SJSA1 (cell line): ENCODE data around the gene GOLGA6A. TPM values are rescaled to one million over a fixed set of nuclear protein-coding genes. Genes with fewer than 3 reads are reported as not detected.

Source experiments
- DNase-seq, 2 experiments: peaks; one replicate each; pipeline ENCODE4 v3.0.0-alpha.2; 2015 to 2020; ENCODE audit warnings: low spot score in 2 of 2, low read depth in 1 of 2
- H3K27ac ChIP-seq: fragments of 250-450 bp; sonication (Bioruptor Pico); 2 replicates; pipeline ENCODE4 v1.5.1; 2020; ENCODE audit warnings: mild to moderate bottlenecking, moderate library complexity
- H3K27me3 ChIP-seq: fragments of 250-450 bp; sonication (Bioruptor Pico); replicated peaks from 2 replicates; pipeline ENCODE4 v1.5.1; 2020; ENCODE audit warnings: mild to moderate bottlenecking, moderate library complexity
- H3K36me3 ChIP-seq: fragments of 250-450 bp; sonication (Bioruptor Pico); 2 replicates; pipeline ENCODE4 v1.5.1; 2020; ENCODE audit warnings: mild to moderate bottlenecking
- H3K4me1 ChIP-seq: fragments of 250-450 bp; sonication (Bioruptor Pico); replicated peaks from 2 replicates; pipeline ENCODE4 v1.6.1; 2021; ENCODE audit warnings: mild to moderate bottlenecking
- H3K4me3 ChIP-seq: fragments of 250-450 bp; sonication (Bioruptor Pico); 2 replicates; pipeline ENCODE4 v1.5.1; 2020; ENCODE audit warnings: mild to moderate bottlenecking
- H3K9me3 ChIP-seq: fragments of 250-450 bp; sonication (Bioruptor Pico); replicated peaks from 2 replicates; pipeline ENCODE4 v1.5.1; 2020; ENCODE audit warnings: mild to moderate bottlenecking
- total RNA-seq: library from RNA; depleted of rRNA; stranded (reverse); fragments of >200 nt; shearing (Covaris generic); gene quantifications from 2 replicates; pipeline ENCODE4 v1.2.3, GENCODE V29; 2014; rRNA removed

Gene GOLGA6A
- total RNA-seq, 1 experiment from 2014 or later: not detected

GRCh38 chr15:74032046-74032445, 50.3 kb downstream of the GOLGA6A start:
- H3K36me3 ChIP-seq: peaks cover 80% of the 10 kb centered on the region

GRCh38 chr15:74028646-74029045, 53.7 kb downstream of the GOLGA6A start:
- H3K4me3 ChIP-seq: no peak overlapping the region
- H3K36me3 ChIP-seq: peaks cover 80% of the 10 kb centered on the region
- H3K4me1 ChIP-seq: no peaks in the 10 kb centered on the region
- no peak overlapping the region for H3K27ac ChIP-seq
- no peaks in the 10 kb centered on the region for H3K9me3 ChIP-seq
- no peaks in the 10 kb centered on the region for H3K27me3 ChIP-seq
- DNase-seq: no peak

More at GRCh38 chr15:74032046-74032445, 50.3 kb downstream of the GOLGA6A start:
- Histone ChIP-seq H3K4me3 (no peak overlapping the region), H3K27ac (no peak overlapping the region), H3K4me1 (peaks cover 4% of the 10 kb centered on the region; the same call in 1 of the 2 replicates), H3K9me3 (no peaks in the 10 kb centered on the region), H3K27me3 (no peaks in the 10 kb centered on the region)
- no peak for DNase-seq

- H3K27ac ChIP-seq: no peak overlapping the region
- H3K4me3 ChIP-seq: no peak overlapping the region
- no peaks in the 10 kb centered on the region for H3K4me1 ChIP-seq
- DNase-seq: no peak
- H3K9me3 ChIP-seq: no peaks in the 10 kb centered on the region
- H3K36me3 ChIP-seq: peaks cover 80% of the 10 kb centered on the region
- no peaks in the 10 kb centered on the region for H3K27me3 ChIP-seq
Observed at GRCh38 chr15:74027688-74028087, 54.7 kb downstream of the GOLGA6A start.

GRCh38 chr15:74025436-74025835, 56.9 kb downstream of the GOLGA6A start:
- Histone ChIP-seq H3K4me3 (no peak overlapping the region), H3K36me3 (peaks cover 74% of the 10 kb centered on the region), H3K9me3 (no peaks in the 10 kb centered on the region), H3K4me1 (no peaks in the 10 kb centered on the region), H3K27ac (no peak overlapping the region), H3K27me3 (no peaks in the 10 kb centered on the region)
- no peak for DNase-seq

- H3K36me3 ChIP-seq: peaks cover 70% of the 10 kb centered on the region
- H3K27ac ChIP-seq: no peak overlapping the region
- DNase-seq: no peak
- no peaks in the 10 kb centered on the region for H3K27me3 ChIP-seq
- H3K4me3 ChIP-seq: no peak overlapping the region
- no peaks in the 10 kb centered on the region for H3K9me3 ChIP-seq
- H3K4me1 ChIP-seq: no peaks in the 10 kb centered on the region
Observed at GRCh38 chr15:74024687-74025086, 57.7 kb downstream of the GOLGA6A start.

GRCh38 chr15:74022706-74023470, 59.5 kb downstream of the GOLGA6A start:
- H3K4me1 ChIP-seq: no peaks in the 10 kb centered on the region
- H3K9me3 ChIP-seq: no peaks in the 10 kb centered on the region
- no peaks in the 10 kb centered on the region for H3K27me3 ChIP-seq
- peaks cover 59% of the 10 kb centered on the region for H3K36me3 ChIP-seq
- DNase-seq: no peak
- no peak overlapping the region for H3K27ac ChIP-seq
- H3K4me3 ChIP-seq: no peak overlapping the region

Other genes starting within 250 kb of the GOLGA6A start
- not detected in 2 replicates for gene TBC1D21, start 209.0 kb downstream of the GOLGA6A start, total RNA-seq
- 8.3 and 10.1 TPM in 2 replicates for gene LOXL1, start 156.1 kb downstream of the GOLGA6A start, total RNA-seq
- gene STOML1, start 90.3 kb downstream of the GOLGA6A start, total RNA-seq: 21.1 and 22.4 TPM in 2 replicates
- gene PML, start 87.8 kb downstream of the GOLGA6A start, total RNA-seq: 27.1 and 41.6 TPM in 2 replicates
- gene ISLR2, start 48.0 kb upstream of the GOLGA6A start, total RNA-seq: not detected in 2 replicates
- gene ISLR, start 91.2 kb upstream of the GOLGA6A start, total RNA-seq: not detected in 2 replicates
- 0.18 TPM in 1 of 2 replicates, not detected in the other for gene STRA6, start 120.2 kb upstream of the GOLGA6A start, total RNA-seq
- gene CCDC33, start 153.8 kb upstream of the GOLGA6A start, total RNA-seq: not detected in 2 replicates